ENCODE results near the gene MYH6.

MYH6 gene

DNA sequence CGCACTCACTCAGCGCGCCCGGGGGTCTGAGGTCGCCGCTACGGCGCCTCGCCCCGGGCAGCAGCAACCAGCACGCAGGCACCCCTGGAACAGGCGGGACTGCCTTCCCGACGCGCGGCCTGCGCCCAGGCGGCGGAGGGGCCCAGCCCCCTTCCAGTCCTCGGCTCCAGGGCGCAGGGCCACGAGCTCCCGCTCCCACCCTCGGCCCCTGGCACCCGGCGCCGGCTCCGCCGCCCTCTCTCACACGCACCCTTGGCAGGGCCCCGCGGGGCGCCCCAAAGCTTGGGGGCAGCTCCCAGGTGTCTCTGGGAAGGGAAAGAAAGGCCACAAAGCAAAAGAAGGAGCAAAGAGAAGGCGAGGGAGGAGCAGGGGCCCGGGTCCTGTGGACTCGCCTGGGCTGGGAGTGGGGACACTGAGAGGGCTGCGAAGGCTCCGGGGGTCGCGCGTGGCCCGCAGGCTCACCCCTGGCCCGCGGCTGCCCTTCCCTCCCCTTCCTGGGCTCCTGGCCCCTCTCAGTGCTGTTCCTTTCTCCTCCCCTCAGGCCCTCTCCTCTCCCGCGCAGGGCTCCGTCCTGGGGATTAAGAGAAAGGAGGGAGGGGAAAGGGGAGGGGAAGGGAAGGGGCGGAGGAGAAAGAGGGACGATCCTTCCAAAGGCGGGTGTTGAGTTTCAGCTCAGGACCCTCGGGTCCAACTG is 42.2 kb downstream of the MYH6 start:
- Histone ChIP-seq H3K4me3 (replicated peaks; ENCODE audit: insufficient read depth, low read length) (no peak overlapping the region), H3K27ac (replicated peaks) (no peak overlapping the region), H3K27me3 (ENCODE audit: insufficient read depth, poor library complexity, severe bottlenecking) (peaks cover 49% of the 10 kb centered on the region)
- TF ChIP-seq, protein P1, sequence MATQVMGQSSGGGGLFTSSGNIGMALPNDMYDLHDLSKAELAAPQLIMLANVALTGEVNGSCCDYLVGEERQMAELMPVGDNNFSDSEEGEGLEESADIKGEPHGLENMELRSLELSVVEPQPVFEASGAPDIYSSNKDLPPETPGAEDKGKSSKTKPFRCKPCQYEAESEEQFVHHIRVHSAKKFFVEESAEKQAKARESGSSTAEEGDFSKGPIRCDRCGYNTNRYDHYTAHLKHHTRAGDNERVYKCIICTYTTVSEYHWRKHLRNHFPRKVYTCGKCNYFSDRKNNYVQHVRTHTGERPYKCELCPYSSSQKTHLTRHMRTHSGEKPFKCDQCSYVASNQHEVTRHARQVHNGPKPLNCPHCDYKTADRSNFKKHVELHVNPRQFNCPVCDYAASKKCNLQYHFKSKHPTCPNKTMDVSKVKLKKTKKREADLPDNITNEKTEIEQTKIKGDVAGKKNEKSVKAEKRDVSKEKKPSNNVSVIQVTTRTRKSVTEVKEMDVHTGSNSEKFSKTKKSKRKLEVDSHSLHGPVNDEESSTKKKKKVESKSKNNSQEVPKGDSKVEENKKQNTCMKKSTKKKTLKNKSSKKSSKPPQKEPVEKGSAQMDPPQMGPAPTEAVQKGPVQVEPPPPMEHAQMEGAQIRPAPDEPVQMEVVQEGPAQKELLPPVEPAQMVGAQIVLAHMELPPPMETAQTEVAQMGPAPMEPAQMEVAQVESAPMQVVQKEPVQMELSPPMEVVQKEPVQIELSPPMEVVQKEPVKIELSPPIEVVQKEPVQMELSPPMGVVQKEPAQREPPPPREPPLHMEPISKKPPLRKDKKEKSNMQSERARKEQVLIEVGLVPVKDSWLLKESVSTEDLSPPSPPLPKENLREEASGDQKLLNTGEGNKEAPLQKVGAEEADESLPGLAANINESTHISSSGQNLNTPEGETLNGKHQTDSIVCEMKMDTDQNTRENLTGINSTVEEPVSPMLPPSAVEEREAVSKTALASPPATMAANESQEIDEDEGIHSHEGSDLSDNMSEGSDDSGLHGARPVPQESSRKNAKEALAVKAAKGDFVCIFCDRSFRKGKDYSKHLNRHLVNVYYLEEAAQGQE (IDR thresholded peaks at IDR 0.05; ENCODE audit: insufficient replicate concordance, low read depth), result no peak
- TF ChIP-seq SPI1 (IDR thresholded peaks at IDR 0.05; ENCODE audit: borderline replicate concordance, low read depth) (no peak), GABPA (IDR thresholded peaks at IDR 0.05; ENCODE audit: low read depth) (no peak), POLR2AphosphoS5 (IDR thresholded peaks at IDR 0.05; ENCODE audit: low read depth) (no peak), CTCF (IDR thresholded peaks at IDR 0.05; ENCODE audit: insufficient read depth, low read length) (no peak)
- no peak for DNase-seq (ENCODE audit: low read depth in 1 of 2, low spot score in 1 of 2)

- no peak within 1 kb of the TSS for H3K4me3 ChIP-seq (replicated peaks; ENCODE audit: insufficient read depth, low read length)
- no peak within 1 kb of the TSS for H3K27ac ChIP-seq (replicated peaks)
Observed at GRCh38 chr14:23365036-23365731, 42.9 kb downstream of the MYH6 start, which contains the start of gene EFS. Gene EFS (minus strand): TSS chr14:23365172. CDS start chr14:23365025, 147 bp downstream.

More at GRCh38 chr14:23365036-23365731, 42.9 kb downstream of the MYH6 start, which contains the start of gene EFS:
- TF ChIP-seq, protein P1 (IDR thresholded peaks at IDR 0.05; ENCODE audit: insufficient replicate concordance, low read depth), result no peak
- TF ChIP-seq POLR2AphosphoS5 (IDR thresholded peaks at IDR 0.05; ENCODE audit: low read depth) (no peak), SPI1 (IDR thresholded peaks at IDR 0.05; ENCODE audit: borderline replicate concordance, low read depth) (no peak), GABPA (IDR thresholded peaks at IDR 0.05; ENCODE audit: low read depth) (no peak), CTCF (IDR thresholded peaks at IDR 0.05; ENCODE audit: insufficient read depth, low read length) (no peak)
- no peak for DNase-seq (ENCODE audit: low read depth in 1 of 2, low spot score in 1 of 2)
- peaks cover 49% of the 10 kb centered on the region for H3K27me3 ChIP-seq (ENCODE audit: insufficient read depth, poor library complexity, severe bottlenecking)

Data from HL-60 (cell line).